Measurements from ENCODE around the gene CCDC85A. TPM values are rescaled to one million over a fixed set of nuclear protein-coding genes. Genes with fewer than 3 reads are reported as not detected.
"Not testable (repeated sequence)": the region's sequence is repeated elsewhere in the genome, so short reads cannot be mapped to it uniquely, and the experiment has no call there.

Gene CCDC85A
- total RNA-seq, 5 donors from 2014 or later (not counting 1 experiment from before 2014, with no cell fraction given), result not detected

DNA sequence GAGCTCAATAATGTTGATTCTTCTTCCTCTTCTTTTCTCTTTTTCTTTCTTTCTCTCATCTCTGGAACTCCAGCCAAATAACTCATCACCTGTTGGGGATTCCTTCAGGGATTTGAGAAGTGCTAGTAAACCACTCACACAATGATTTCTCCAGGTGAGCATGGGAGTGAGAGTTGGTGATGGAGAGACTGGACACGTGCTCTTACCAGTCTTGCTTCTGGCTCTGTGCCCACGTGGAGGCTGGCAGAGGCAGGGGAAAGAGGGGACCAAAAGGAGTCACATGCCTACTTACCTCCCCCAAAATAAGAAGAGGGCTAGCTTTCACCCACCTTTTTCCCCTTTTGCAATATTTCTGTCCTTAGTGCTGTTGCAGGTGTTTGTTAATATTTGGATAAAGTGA is 28.6 kb upstream of the CCDC85A start:
- Histone ChIP-seq H3K36me3 (ENCODE audit: control insufficient read depth in 2 of 2, extremely low read depth in 1 of 2, insufficient read depth in 1 of 2, low read length in 1 of 2) (no peaks in the 10 kb centered on the region), H3K27ac (ENCODE audit: low read length) (no peak overlapping the region), H3K27me3 (replicated peaks in 1 of 2; ENCODE audit: control insufficient read depth in 2 of 2, extremely low read depth in 1 of 2, insufficient read depth in 2 of 2, low read length in 1 of 2) (no peaks in the 10 kb centered on the region), H3K4me1 (ENCODE audit: control insufficient read depth in 1 of 2, extremely low read depth in 1 of 2, insufficient read depth in 2 of 2, low read length in 2 of 2) (no peaks in the 10 kb centered on the region), H3K4me3 (ENCODE audit: control insufficient read depth in 1 of 2, extremely low read depth in 1 of 2, low read length in 1 of 2) (no peak overlapping the region), H3K9me3 (no peaks in the 10 kb centered on the region)
- ATAC-seq (replicated peaks in 1 of 4), result no peak
- no peak overlapping the region for H3K4me3 Mint-ChIP-seq
- no peaks in the 10 kb centered on the region for H3K4me1 Mint-ChIP-seq
- peaks cover 0 to 4% (median 3%) of the 10 kb centered on the region in 3 donors for H3K9me3 Mint-ChIP-seq
- POLR2A ChIA-PET, result no interaction called here
- CTCF ChIA-PET, result no interaction called here
- no CpG with 5 or more reads among the region's 2 CpGs for WGBS (ENCODE audit: insufficient coverage)
- H3K27me3 Mint-ChIP-seq, result peaks cover 0 to 3% of the 10 kb centered on the region in 2 donors
- no peak for DNase-seq
- H3K27ac Mint-ChIP-seq, result no peak overlapping the region
- no peaks in the 10 kb centered on the region for H3K36me3 Mint-ChIP-seq

DNA sequence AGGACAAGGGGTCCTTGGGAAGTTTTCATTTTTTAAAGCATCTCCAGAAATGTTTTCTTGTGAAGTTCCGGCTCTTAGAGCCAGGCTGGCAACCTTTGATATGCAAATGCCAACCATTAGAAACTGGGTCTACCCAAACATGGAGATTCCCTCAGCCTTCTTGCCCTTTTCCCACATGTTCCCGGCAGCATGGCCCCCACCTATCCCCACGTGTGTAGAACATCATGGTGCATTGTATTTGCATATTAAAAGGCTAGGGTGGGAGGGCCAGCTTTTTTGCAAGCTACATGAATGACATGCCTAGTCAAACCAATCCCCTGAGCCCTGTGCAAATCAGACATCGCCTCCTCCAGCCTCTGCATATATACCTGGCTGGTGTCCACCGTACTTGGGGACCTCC is 23.9 kb upstream of the CCDC85A start:
- H3K9me3 Mint-ChIP-seq; H3K27me3 Mint-ChIP-seq; H3K4me1 ChIP-seq (ENCODE audit: control insufficient read depth in 1 of 2, extremely low read depth in 1 of 2, insufficient read depth in 2 of 2, low read length in 2 of 2); H3K4me3 ChIP-seq (ENCODE audit: control insufficient read depth in 1 of 2, extremely low read depth in 1 of 2, low read length in 1 of 2); CTCF ChIA-PET; H3K36me3 ChIP-seq (ENCODE audit: control insufficient read depth in 2 of 2, extremely low read depth in 1 of 2, insufficient read depth in 1 of 2, low read length in 1 of 2); H3K36me3 Mint-ChIP-seq; POLR2A ChIA-PET; DNase-seq; H3K27me3 ChIP-seq (replicated peaks in 1 of 2; ENCODE audit: control insufficient read depth in 2 of 2, extremely low read depth in 1 of 2, insufficient read depth in 2 of 2, low read length in 1 of 2); H3K9me3 ChIP-seq; ATAC-seq (replicated peaks in 1 of 4); H3K4me1 Mint-ChIP-seq; H3K27ac ChIP-seq (ENCODE audit: low read length); H3K27ac Mint-ChIP-seq; H3K4me3 Mint-ChIP-seq: not testable (repeated sequence)
- WGBS (ENCODE audit: insufficient coverage), result 60% methylated on average over 2 of the region's 5 CpGs

DNA sequence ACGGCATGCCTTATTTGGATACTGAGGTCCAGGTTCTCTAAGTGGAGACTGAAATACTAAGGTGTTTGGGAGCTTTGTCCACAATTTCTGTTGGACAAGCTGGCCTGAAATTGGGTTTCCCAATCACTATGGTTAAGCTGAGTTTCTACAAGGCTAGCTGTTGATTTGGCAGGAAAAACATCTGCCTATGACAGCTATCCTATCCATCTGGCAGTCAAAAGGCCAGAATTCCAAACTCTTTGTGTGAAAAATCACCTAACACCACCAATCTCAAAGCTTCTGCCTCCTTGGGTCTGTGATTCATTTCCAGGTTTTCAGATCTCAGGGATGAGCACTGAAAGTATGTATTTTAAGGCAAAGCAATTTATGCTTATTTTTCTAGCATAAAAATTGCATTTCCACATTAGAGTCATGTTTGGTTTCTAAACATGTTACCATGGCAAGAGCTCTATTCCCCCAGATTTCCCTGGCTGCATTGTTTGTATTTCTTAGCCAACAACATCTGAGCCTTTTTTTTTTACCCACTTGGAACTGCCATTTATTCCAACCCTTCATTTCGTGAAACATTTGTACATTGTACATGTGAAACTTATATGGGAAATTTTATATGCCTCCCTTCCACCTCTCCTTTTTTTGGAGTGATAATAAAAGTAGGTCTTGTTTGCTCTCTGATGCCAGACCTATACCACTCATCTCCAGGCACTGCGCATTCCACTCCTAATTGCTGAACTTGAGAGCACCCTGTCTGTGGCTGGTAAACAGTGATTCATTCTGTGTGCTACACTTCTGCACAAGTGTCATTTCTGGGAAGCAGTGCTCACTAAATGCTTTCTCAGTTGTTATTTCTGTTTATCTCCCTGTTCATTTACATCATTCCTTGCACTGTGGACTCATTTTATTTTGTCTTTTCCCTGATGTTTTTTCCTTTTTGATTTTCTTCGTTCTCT is 15.9 kb upstream of the CCDC85A start:
- CTCF ChIA-PET, result interaction anchor here in 1 of 2 donors (1.4 kb wide), 1 partner anchor 16 kb away, joined by 5 read pairs; the partner anchor contains the start of gene CCDC85A

DNA sequence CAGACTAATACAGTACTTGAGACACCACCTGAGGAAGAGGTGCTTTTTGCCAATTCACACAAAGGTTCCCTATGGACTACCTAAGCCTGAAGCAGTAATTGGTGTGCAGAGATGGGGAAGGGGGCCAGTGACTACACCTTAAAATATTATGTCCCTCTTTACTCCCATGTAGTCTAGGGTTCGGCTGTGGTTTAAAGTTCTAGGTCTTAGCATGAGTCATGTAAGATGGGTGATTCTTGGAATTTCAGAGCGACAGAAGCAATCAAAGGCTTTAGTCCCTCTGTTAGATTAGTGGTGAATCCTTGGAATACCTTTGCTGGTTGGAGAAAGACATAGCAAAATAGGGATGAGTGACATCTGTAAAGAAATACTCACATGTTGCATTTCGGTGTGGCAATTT is 14.3 kb upstream of the CCDC85A start:
- ATAC-seq (replicated peaks in 1 of 4), result no peak
- no peak overlapping the region for H3K27ac Mint-ChIP-seq
- POLR2A ChIA-PET, result no interaction called here

More for the DNA sequence above, 15.9 kb upstream of the CCDC85A start:
- DNase-seq, result no peak
- no peak for ATAC-seq (replicated peaks in 1 of 4)
- Histone ChIP-seq H3K27me3 (replicated peaks in 1 of 2; ENCODE audit: control insufficient read depth in 2 of 2, extremely low read depth in 1 of 2, insufficient read depth in 2 of 2, low read length in 1 of 2) (no peaks in the 10 kb centered on the region), H3K9me3 (no peaks in the 10 kb centered on the region), H3K36me3 (ENCODE audit: control insufficient read depth in 2 of 2, extremely low read depth in 1 of 2, insufficient read depth in 1 of 2, low read length in 1 of 2) (no peaks in the 10 kb centered on the region), H3K4me1 (ENCODE audit: control insufficient read depth in 1 of 2, extremely low read depth in 1 of 2, insufficient read depth in 2 of 2, low read length in 2 of 2) (no peaks in the 10 kb centered on the region), H3K27ac (ENCODE audit: low read length) (no peak overlapping the region), H3K4me3 (ENCODE audit: control insufficient read depth in 1 of 2, extremely low read depth in 1 of 2, low read length in 1 of 2) (no peak overlapping the region)
- H3K27ac Mint-ChIP-seq, result no peak overlapping the region
- WGBS (ENCODE audit: insufficient coverage), result 79% methylated on average over 2 of the region's 4 CpGs
- no peaks in the 10 kb centered on the region for H3K36me3 Mint-ChIP-seq
- H3K27me3 Mint-ChIP-seq, result peaks cover 0 to 15% of the 10 kb centered on the region in 2 donors
- H3K4me3 Mint-ChIP-seq, result no peak overlapping the region
- POLR2A ChIA-PET, result no interaction called here
- H3K4me1 Mint-ChIP-seq, result no peaks in the 10 kb centered on the region
- peaks cover 0 to 15% (median 0%) of the 10 kb centered on the region in 3 donors for H3K9me3 Mint-ChIP-seq

DNA sequence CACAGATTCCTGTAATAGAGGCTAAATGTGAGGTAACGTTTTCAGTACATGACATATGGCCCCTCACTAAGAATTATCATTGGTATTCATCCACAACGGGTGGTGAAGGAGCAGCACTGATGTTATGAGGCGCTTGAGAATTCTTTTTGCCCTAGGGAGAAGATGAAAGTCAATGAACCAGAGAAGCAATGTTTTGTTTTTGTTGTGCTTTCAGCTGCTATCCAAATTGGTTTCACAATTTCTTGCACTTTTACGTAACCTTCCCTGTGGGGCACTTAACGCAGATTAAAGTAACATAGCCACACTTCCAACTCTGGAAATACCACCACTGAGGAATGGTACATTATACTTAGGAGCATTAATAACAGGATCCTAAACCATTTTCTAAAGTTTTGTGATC is 13.3 kb upstream of the CCDC85A start:
- Mint-ChIP-seq H3K9me3 (peaks cover 0 to 15% (median 0%) of the 10 kb centered on the region in 3 donors), H3K4me3 (no peak overlapping the region), H3K27ac (no peak overlapping the region), H3K27me3 (peaks cover 0 to 15% of the 10 kb centered on the region in 2 donors), H3K4me1 (no peaks in the 10 kb centered on the region), H3K36me3 (no peaks in the 10 kb centered on the region)
- no peaks in the 10 kb centered on the region for H3K4me1 ChIP-seq (ENCODE audit: control insufficient read depth in 1 of 2, extremely low read depth in 1 of 2, insufficient read depth in 2 of 2, low read length in 2 of 2)
- ChIA-PET POLR2A (no interaction called here), CTCF (no interaction called here)
- no peak for ATAC-seq (replicated peaks in 1 of 4)
- H3K4me3 ChIP-seq (ENCODE audit: control insufficient read depth in 1 of 2, extremely low read depth in 1 of 2, low read length in 1 of 2), result no peak overlapping the region
- WGBS (ENCODE audit: insufficient coverage), result no CpG with 5 or more reads among the region's 5 CpGs
- H3K9me3 ChIP-seq, result no peaks in the 10 kb centered on the region
- H3K36me3 ChIP-seq (ENCODE audit: control insufficient read depth in 2 of 2, extremely low read depth in 1 of 2, insufficient read depth in 1 of 2, low read length in 1 of 2), result no peaks in the 10 kb centered on the region
- no peak for DNase-seq
- H3K27me3 ChIP-seq (replicated peaks in 1 of 2; ENCODE audit: control insufficient read depth in 2 of 2, extremely low read depth in 1 of 2, insufficient read depth in 2 of 2, low read length in 1 of 2), result no peaks in the 10 kb centered on the region
- no peak overlapping the region for H3K27ac ChIP-seq (ENCODE audit: low read length)

More for the DNA sequence above, 14.3 kb upstream of the CCDC85A start:
- H3K4me1 ChIP-seq (ENCODE audit: control insufficient read depth in 1 of 2, extremely low read depth in 1 of 2, insufficient read depth in 2 of 2, low read length in 2 of 2), result no peaks in the 10 kb centered on the region
- Mint-ChIP-seq H3K36me3 (no peaks in the 10 kb centered on the region), H3K9me3 (peaks cover 0 to 15% (median 0%) of the 10 kb centered on the region in 3 donors), H3K4me1 (no peaks in the 10 kb centered on the region), H3K27me3 (peaks cover 0 to 15% of the 10 kb centered on the region in 2 donors), H3K4me3 (no peak overlapping the region)
- H3K27me3 ChIP-seq (replicated peaks in 1 of 2; ENCODE audit: control insufficient read depth in 2 of 2, extremely low read depth in 1 of 2, insufficient read depth in 2 of 2, low read length in 1 of 2), result no peaks in the 10 kb centered on the region
- DNase-seq, result no peak
- WGBS (ENCODE audit: insufficient coverage), result 75% methylated on average over 1 of the region's 3 CpGs
- H3K4me3 ChIP-seq (ENCODE audit: control insufficient read depth in 1 of 2, extremely low read depth in 1 of 2, low read length in 1 of 2), result no peak overlapping the region
- no peaks in the 10 kb centered on the region for H3K9me3 ChIP-seq
- H3K36me3 ChIP-seq (ENCODE audit: control insufficient read depth in 2 of 2, extremely low read depth in 1 of 2, insufficient read depth in 1 of 2, low read length in 1 of 2), result no peaks in the 10 kb centered on the region
- H3K27ac ChIP-seq (ENCODE audit: low read length), result no peak overlapping the region
- CTCF ChIA-PET, result no interaction called here

DNA sequence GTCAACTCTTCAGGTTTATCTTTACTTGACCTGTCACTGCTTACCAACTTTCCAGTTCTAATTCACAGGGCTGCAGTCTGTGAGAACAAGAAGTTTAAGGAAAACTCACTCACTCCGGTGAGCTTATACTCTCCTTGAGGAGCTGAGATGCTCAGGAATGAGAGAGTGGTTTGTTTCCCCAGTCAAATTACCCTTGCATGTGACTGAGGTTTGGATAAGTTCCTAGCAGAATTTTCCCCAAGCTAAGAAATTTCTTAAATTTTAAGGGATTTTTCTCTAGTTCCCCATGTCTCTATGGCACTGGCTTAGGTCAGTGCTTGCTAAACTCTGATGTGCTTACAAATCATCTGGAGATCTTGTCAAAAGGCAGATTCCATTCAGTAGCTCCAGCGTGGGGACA is 12.8 kb upstream of the CCDC85A start:
- no CpG with 5 or more reads among the region's 2 CpGs for WGBS (ENCODE audit: insufficient coverage)
- Histone ChIP-seq H3K27ac (ENCODE audit: low read length) (no peak overlapping the region), H3K4me3 (ENCODE audit: control insufficient read depth in 1 of 2, extremely low read depth in 1 of 2, low read length in 1 of 2) (no peak overlapping the region), H3K4me1 (ENCODE audit: control insufficient read depth in 1 of 2, extremely low read depth in 1 of 2, insufficient read depth in 2 of 2, low read length in 2 of 2) (no peaks in the 10 kb centered on the region), H3K27me3 (replicated peaks in 1 of 2; ENCODE audit: control insufficient read depth in 2 of 2, extremely low read depth in 1 of 2, insufficient read depth in 2 of 2, low read length in 1 of 2) (no peaks in the 10 kb centered on the region), H3K36me3 (ENCODE audit: control insufficient read depth in 2 of 2, extremely low read depth in 1 of 2, insufficient read depth in 1 of 2, low read length in 1 of 2) (no peaks in the 10 kb centered on the region), H3K9me3 (no peaks in the 10 kb centered on the region)
- ATAC-seq (replicated peaks in 1 of 4), result no peak
- Mint-ChIP-seq H3K4me3 (no peak overlapping the region), H3K36me3 (no peaks in the 10 kb centered on the region), H3K27ac (no peak overlapping the region), H3K27me3 (peaks cover 2 to 15% of the 10 kb centered on the region in 2 donors), H3K9me3 (peaks cover 0 to 15% (median 0%) of the 10 kb centered on the region in 3 donors), H3K4me1 (no peaks in the 10 kb centered on the region)
- ChIA-PET CTCF (no interaction called here), POLR2A (no interaction called here)
- no peak for DNase-seq
